Glutamatergic neuron (in vitro differentiated cells): ENCODE results near the gene DPYSL3. TPM values are rescaled to one million over a fixed set of nuclear protein-coding genes. Genes with fewer than 3 reads are reported as not detected.

Experiments used
- DNase-seq: peaks from one replicate; pipeline ENCODE4 v3.0.0; 2022
- H3K27ac Mint-ChIP-seq: one replicate; pipeline ENCODE4 v1.8.0; 2020; ENCODE audit warnings: mild to moderate bottlenecking, mixed read lengths, inconsistent platforms; ENCODE audit not compliant: unreplicated experiment
- H3K27me3 Mint-ChIP-seq: one replicate; pipeline ENCODE4 v1.8.0; 2020; ENCODE audit warnings: mild to moderate bottlenecking, moderate library complexity, mixed read lengths, inconsistent platforms; ENCODE audit not compliant: unreplicated experiment
- H3K36me3 Mint-ChIP-seq: one replicate; pipeline ENCODE4 v1.8.0; 2020; ENCODE audit warnings: mild to moderate bottlenecking, mixed read lengths, inconsistent platforms; ENCODE audit not compliant: unreplicated experiment
- H3K4me1 Mint-ChIP-seq: one replicate; pipeline ENCODE4 v1.8.0; 2020; ENCODE audit warnings: mild to moderate bottlenecking, low read depth, mixed read lengths, inconsistent platforms; ENCODE audit not compliant: unreplicated experiment
- H3K4me3 Mint-ChIP-seq: one replicate; pipeline ENCODE4 v1.8.0; 2020; ENCODE audit warnings: mild to moderate bottlenecking, mixed read lengths, inconsistent platforms; ENCODE audit not compliant: unreplicated experiment
- H3K9me3 Mint-ChIP-seq: one replicate; pipeline ENCODE4 v1.8.0; 2020; ENCODE audit warnings: mild to moderate bottlenecking, moderate library complexity, mixed read lengths, inconsistent platforms; ENCODE audit not compliant: unreplicated experiment
- CTCF ChIP-seq: fragments of 200-600 bp; sonication (generic); IDR thresholded peaks from one replicate; pipeline ENCODE4 v1.5.0; 2021; ENCODE audit not compliant: partially characterized antibody, unreplicated experiment
- total RNA-seq: library from RNA; stranded (reverse); fragmentation: NEBNext Ultra II Directional; extraction: Animal tissue kit (Norgen Biotek cat#: 25700); gene quantifications from one replicate; pipeline ENCODE4 v1.2.1, GENCODE V29; 2021; ENCODE audit not compliant: unreplicated experiment

The DPYSL3 gene
- total RNA-seq, 1 donor from 2014 or later: 571 TPM

- Mint-ChIP-seq H3K36me3 (no peaks in the 10 kb centered on the region), H3K4me1 (no peaks in the 10 kb centered on the region), H3K27me3 (no peaks in the 10 kb centered on the region), H3K9me3 (no peaks in the 10 kb centered on the region), H3K4me3 (no peak overlapping the region), H3K27ac (no peak overlapping the region)
- no peak for TF ChIP-seq CTCF
- no peak for DNase-seq
Observed at GRCh38 chr5:147348451-147348850, 161.4 kb downstream of the DPYSL3 start.

- no peak for TF ChIP-seq CTCF
- DNase-seq: no peak
- Mint-ChIP-seq H3K27ac (no peak overlapping the region), H3K9me3 (no peaks in the 10 kb centered on the region), H3K4me3 (no peak overlapping the region), H3K27me3 (no peaks in the 10 kb centered on the region), H3K36me3 (no peaks in the 10 kb centered on the region), H3K4me1 (no peaks in the 10 kb centered on the region)
Observed at GRCh38 chr5:147348046-147348445, 161.8 kb downstream of the DPYSL3 start.

GRCh38 chr5:147346006-147346561, 163.8 kb downstream of the DPYSL3 start:
- no peak overlapping the region for H3K27ac Mint-ChIP-seq
- H3K9me3 Mint-ChIP-seq: no peaks in the 10 kb centered on the region
- DNase-seq: no peak
- H3K27me3 Mint-ChIP-seq: no peaks in the 10 kb centered on the region
- H3K4me3 Mint-ChIP-seq: no peak overlapping the region
- TF ChIP-seq CTCF: no peak
- no peaks in the 10 kb centered on the region for H3K4me1 Mint-ChIP-seq
- no peaks in the 10 kb centered on the region for H3K36me3 Mint-ChIP-seq

- TF ChIP-seq CTCF: no peak
- Mint-ChIP-seq H3K36me3 (no peaks in the 10 kb centered on the region), H3K4me3 (no peak overlapping the region), H3K27me3 (no peaks in the 10 kb centered on the region), H3K4me1 (no peaks in the 10 kb centered on the region), H3K9me3 (no peaks in the 10 kb centered on the region), H3K27ac (no peak overlapping the region)
- no peak for DNase-seq
Observed at GRCh38 chr5:147344861-147345260, 165.0 kb downstream of the DPYSL3 start.

GRCh38 chr5:147341345-147341744, 168.5 kb downstream of the DPYSL3 start:
- no peak overlapping the region for H3K4me3 Mint-ChIP-seq
- no peaks in the 10 kb centered on the region for H3K27me3 Mint-ChIP-seq
- no peaks in the 10 kb centered on the region for H3K4me1 Mint-ChIP-seq
- no peak for DNase-seq
- H3K36me3 Mint-ChIP-seq: no peaks in the 10 kb centered on the region
- no peak for TF ChIP-seq CTCF
- H3K27ac Mint-ChIP-seq: no peak overlapping the region
- H3K9me3 Mint-ChIP-seq: no peaks in the 10 kb centered on the region
